K562 (cell line): ENCODE results near the gene FCRLA. TPM values are rescaled to one million over a fixed set of nuclear protein-coding genes. Genes with fewer than 3 reads are reported as not detected.
A peak's percentile ranks its signal among the peaks of the same experiment; 100 is the strongest.

Source experiments
- ARNT ChIP-seq, 2 experiments: fragments of 450-650 bp; IDR thresholded peaks; 2 replicates each; pipeline ENCODE4 v1.6.1; 2016; ENCODE audit warnings: mild to moderate bottlenecking in 1 of 2
- CAMTA2 ChIP-seq: fragments of 250-450 bp; sonication (Bioruptor Pico); conservative IDR thresholded peaks from 2 replicates; pipeline ENCODE4 v1.5.1; 2022
- CBFA2T3 ChIP-seq: fragments of 450-650 bp; IDR thresholded peaks from 2 replicates; pipeline ENCODE4 v1.6.1; 2017
- DIDO1 ChIP-seq: fragments of 450-650 bp; IDR thresholded peaks from 2 replicates; pipeline ENCODE4 v1.6.1; 2016; ENCODE audit warnings: low read depth, missing biosample characterization, missing genetic modification characterization
- ETV6 ChIP-seq, 3 experiments: fragments of 150-350 bp in 1 of 3; sonication (generic) in 1 of 3; formaldehyde crosslinking in 1 of 3; IDR thresholded peaks; 2 replicates each; pipeline versions ENCODE4 v1.6.1 to v1.8.0; 2014 to 2022; ENCODE audit warnings: borderline replicate concordance in 2 of 3, low read depth in 2 of 3, antibody characterized with exemption in 1 of 3, low read length in 1 of 3, mild to moderate bottlenecking in 1 of 3, missing genetic modification reagents in 1 of 3
- FOXP1 ChIP-seq: sonication (generic); formaldehyde crosslinking; IDR thresholded peaks from 2 replicates; pipeline ENCODE4 v1.8.0; 2022; ENCODE audit warnings: mild to moderate bottlenecking, missing genetic modification reagents
- GABPA ChIP-seq: fragments of 200-800 bp; sonication (Bioruptor generic); conservative IDR thresholded peaks from 2 replicates; pipeline ENCODE4 v1.6.1; 2016; ENCODE audit warnings: low read depth, missing genetic modification characterization, missing compliant biosample characterization
- HNRNPL ChIP-seq: fragments of 200-400 bp; formaldehyde crosslinking; IDR thresholded peaks from 2 replicates; pipeline ENCODE4 v1.6.1; 2017; ENCODE audit warnings: low read depth, mild to moderate bottlenecking, low read length
- HNRNPUL1 ChIP-seq: fragments of 200-400 bp; formaldehyde crosslinking; IDR thresholded peaks from 2 replicates; pipeline ENCODE4 v1.6.1; 2017; ENCODE audit warnings: low read length
- ILK ChIP-seq: fragments of 450-650 bp; IDR thresholded peaks from 2 replicates; pipeline ENCODE4 v1.6.1; 2016; ENCODE audit warnings: missing genetic modification characterization, low read depth, mild to moderate bottlenecking, missing compliant biosample characterization, moderate library complexity, borderline replicate concordance
- KAT2B ChIP-seq: IDR thresholded peaks from one replicate; pipeline ENCODE4 v1.6.1; 2012; ENCODE audit warnings: low read depth, mild to moderate bottlenecking, control low read depth, inconsistent platforms, low read length, moderate library complexity
- MAZ ChIP-seq, 2 experiments: fragments of 450-650 bp in 1 of 2; sonication (generic) in 1 of 2; formaldehyde crosslinking; IDR thresholded peaks in 1 of 2; conservative IDR thresholded peaks in 1 of 2; 2 replicates each; pipeline versions ENCODE4 v1.4.0 to v1.5.0; 2020; ENCODE audit warnings: mild to moderate bottlenecking in 1 of 2, missing genetic modification reagents in 1 of 2
- MTA1 ChIP-seq: fragments of 450-650 bp; IDR thresholded peaks from 2 replicates; pipeline ENCODE4 v1.6.1; 2017; ENCODE audit warnings: borderline replicate concordance
- NCOA6 ChIP-seq: fragments of 450-650 bp; IDR thresholded peaks from 2 replicates; pipeline ENCODE4 v1.6.1; 2017; ENCODE audit warnings: mild to moderate bottlenecking
- NFXL1 ChIP-seq: fragments of 450-650 bp; formaldehyde crosslinking; IDR thresholded peaks from 2 replicates; pipeline ENCODE4 v1.4.0; 2021; ENCODE audit warnings: mild to moderate bottlenecking
- POLR2B ChIP-seq: fragments of 450-650 bp; IDR thresholded peaks from 2 replicates; pipeline ENCODE4 v1.6.1; 2018; ENCODE audit warnings: low read depth; ENCODE audit not compliant: partially characterized antibody
- POLR3A ChIP-seq: IDR thresholded peaks from 2 replicates; pipeline ENCODE4 v1.6.1; 2011; ENCODE audit warnings: borderline replicate concordance, mild to moderate bottlenecking, moderate library complexity; ENCODE audit not compliant: insufficient read length, insufficient read depth; ENCODE audit errors: extremely low read depth
- SMAD4 ChIP-seq: fragments of 250-450 bp; sonication (Bioruptor Pico); conservative IDR thresholded peaks from 2 replicates; pipeline ENCODE4 v1.8.0; 2021; ENCODE audit warnings: inconsistent platforms, mild to moderate bottlenecking, moderate library complexity
- SMC3 ChIP-seq: conservative IDR thresholded peaks from 2 replicates; pipeline ENCODE4 v1.6.1; 2011; ENCODE audit warnings: low read depth, low read length, improper control_type of control experiment; ENCODE audit not compliant: insufficient read depth
- ZNF133 ChIP-seq: fragments of 250-450 bp; sonication (Bioruptor Pico); IDR thresholded peaks from 2 replicates; pipeline ENCODE4 v1.4.0; 2020; ENCODE audit warnings: mild to moderate bottlenecking
- ZNF174 ChIP-seq: fragments of 250-450 bp; sonication (Bioruptor Pico); IDR thresholded peaks from 2 replicates; pipeline ENCODE4 v1.4.0; 2020; ENCODE audit warnings: mild to moderate bottlenecking
- ZNF395 ChIP-seq: fragments of 200-800 bp; sonication (Bioruptor generic); IDR thresholded peaks from 2 replicates; pipeline ENCODE4 v1.6.1; 2017; ENCODE audit warnings: missing genetic modification characterization, missing compliant biosample characterization
- polyA plus RNA-seq, 8 experiments: library from polyadenylated mRNA; depleted of rRNA in 4 of 8; stranded (reverse) in 5 of 8; unstranded in 3 of 8; fragments of >200 nt; fragmentation: Nextera tagmentation in 2 of 8; fragmentation: Illumina TruSeq in 1 of 8; extraction: Ambion mirVana in 2 of 8; extraction: Trizol in 1 of 8; gene quantifications; 2 replicates each; pipeline versions ENCODE4 v1.2.1 to v1.2.3, GENCODE V29; 2011 to 2014; ENCODE audit warnings: inconsistent platforms in 1 of 8, missing spikeins in 1 of 8
- total RNA-seq, 7 experiments: library from RNA; depleted of rRNA in 6 of 7; stranded (reverse); fragments of >200 nt in 6 of 7; fragmentation: Illumina TruSeq in 2 of 7; extraction: Trizol in 2 of 7; gene quantifications; 2 replicates each; pipeline versions ENCODE4 v1.2.1 to v1.2.3, GENCODE V29; 2011 to 2021; ENCODE audit warnings: low replicate concordance in 1 of 7
- TF ChIP-seq, protein P1 (sequence below): sonication (generic); formaldehyde crosslinking; IDR thresholded peaks from 2 replicates; pipeline ENCODE4 v1.8.0; 2022; ENCODE audit warnings: mild to moderate bottlenecking, missing genetic modification reagents

Gene FCRLA
- total and polyA plus RNA-seq, 9 of the 15 experiments (the other 6 are each of a cell fraction or from before 2014, with no cell fraction given) = 0.09 to 0.84 (median 0.44) TPM

DNA sequence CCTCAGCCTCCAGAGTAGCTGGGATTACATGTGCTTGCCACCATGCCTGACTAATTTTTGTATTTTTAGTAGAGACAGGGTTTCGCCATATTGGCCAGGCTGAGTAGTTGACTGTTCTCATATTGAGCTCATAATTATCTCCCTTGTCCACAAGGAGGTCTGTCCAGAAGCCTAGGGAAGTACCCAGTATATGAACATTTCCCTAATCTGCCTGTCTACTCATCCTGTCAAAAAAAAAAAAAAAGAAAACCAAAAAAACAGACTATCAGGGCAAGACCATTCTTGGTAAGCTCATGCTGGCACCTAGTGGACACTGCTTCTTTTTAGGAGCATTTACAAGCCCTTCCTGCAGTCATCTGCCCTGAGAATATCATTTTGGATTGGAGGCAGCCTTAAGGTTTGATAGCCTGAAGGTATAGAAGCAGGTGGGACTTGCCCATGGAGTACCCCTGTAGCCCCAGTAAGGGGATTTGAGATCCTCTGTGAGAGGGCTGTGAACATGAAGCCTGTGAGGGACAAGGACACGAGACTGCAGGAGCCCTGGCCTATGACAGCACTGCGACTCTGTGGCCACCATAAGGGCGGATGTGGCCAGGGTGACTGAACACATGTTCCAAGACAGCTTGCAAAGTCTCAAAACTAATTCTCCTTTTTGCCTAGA, 31.7 kb downstream of the FCRLA start (continued):
- TF ChIP-seq ZNF395 (CRISPR knock-in tag) = peak; percentile 57; the same call in 1 of the 2 replicates
- no peak for TF ChIP-seq DIDO1 (tag)
- no peak for TF ChIP-seq FOXP1 (CRISPR knock-in tag)
- TF ChIP-seq SMAD4 = peak; percentile 55; the same call in 1 of the 2 replicates
- TF ChIP-seq NFXL1 (CRISPR knock-in tag) = no peak
- 0 out of 2 replicates have a peak, but pooled peaks have one; percentile 68 for TF ChIP-seq MTA1
- no peak for TF ChIP-seq ZNF174 (CRISPR knock-in tag)
- no peak for TF ChIP-seq CAMTA2
- no peak for TF ChIP-seq KAT2B
- no peak for TF ChIP-seq GABPA (tag)
- TF ChIP-seq MAZ (CRISPR knock-in tag; conservative IDR thresholded peaks at IDR 0.05 in 1 of 2, IDR thresholded peaks at IDR 0.05 in 1 of 2) = peak in 1 of 2 experiments; percentile 49; a peak in 1 of 4 replicates
- peak; percentile 69 for TF ChIP-seq CBFA2T3
- TF ChIP-seq, protein P1, sequence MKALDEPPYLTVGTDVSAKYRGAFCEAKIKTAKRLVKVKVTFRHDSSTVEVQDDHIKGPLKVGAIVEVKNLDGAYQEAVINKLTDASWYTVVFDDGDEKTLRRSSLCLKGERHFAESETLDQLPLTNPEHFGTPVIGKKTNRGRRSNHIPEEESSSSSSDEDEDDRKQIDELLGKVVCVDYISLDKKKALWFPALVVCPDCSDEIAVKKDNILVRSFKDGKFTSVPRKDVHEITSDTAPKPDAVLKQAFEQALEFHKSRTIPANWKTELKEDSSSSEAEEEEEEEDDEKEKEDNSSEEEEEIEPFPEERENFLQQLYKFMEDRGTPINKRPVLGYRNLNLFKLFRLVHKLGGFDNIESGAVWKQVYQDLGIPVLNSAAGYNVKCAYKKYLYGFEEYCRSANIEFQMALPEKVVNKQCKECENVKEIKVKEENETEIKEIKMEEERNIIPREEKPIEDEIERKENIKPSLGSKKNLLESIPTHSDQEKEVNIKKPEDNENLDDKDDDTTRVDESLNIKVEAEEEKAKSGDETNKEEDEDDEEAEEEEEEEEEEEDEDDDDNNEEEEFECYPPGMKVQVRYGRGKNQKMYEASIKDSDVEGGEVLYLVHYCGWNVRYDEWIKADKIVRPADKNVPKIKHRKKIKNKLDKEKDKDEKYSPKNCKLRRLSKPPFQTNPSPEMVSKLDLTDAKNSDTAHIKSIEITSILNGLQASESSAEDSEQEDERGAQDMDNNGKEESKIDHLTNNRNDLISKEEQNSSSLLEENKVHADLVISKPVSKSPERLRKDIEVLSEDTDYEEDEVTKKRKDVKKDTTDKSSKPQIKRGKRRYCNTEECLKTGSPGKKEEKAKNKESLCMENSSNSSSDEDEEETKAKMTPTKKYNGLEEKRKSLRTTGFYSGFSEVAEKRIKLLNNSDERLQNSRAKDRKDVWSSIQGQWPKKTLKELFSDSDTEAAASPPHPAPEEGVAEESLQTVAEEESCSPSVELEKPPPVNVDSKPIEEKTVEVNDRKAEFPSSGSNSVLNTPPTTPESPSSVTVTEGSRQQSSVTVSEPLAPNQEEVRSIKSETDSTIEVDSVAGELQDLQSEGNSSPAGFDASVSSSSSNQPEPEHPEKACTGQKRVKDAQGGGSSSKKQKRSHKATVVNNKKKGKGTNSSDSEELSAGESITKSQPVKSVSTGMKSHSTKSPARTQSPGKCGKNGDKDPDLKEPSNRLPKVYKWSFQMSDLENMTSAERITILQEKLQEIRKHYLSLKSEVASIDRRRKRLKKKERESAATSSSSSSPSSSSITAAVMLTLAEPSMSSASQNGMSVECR (CRISPR knock-in tag) = 0 out of 2 replicates have a peak, but pooled peaks have one; percentile 44
- no peak for TF ChIP-seq HNRNPL
- TF ChIP-seq NCOA6 = no peak
- TF ChIP-seq POLR3A = no peak
- no peak for TF ChIP-seq ZNF133 (CRISPR knock-in tag)
- TF ChIP-seq POLR2B = no peak
- TF ChIP-seq SMC3 = peak; percentile 81
- TF ChIP-seq ETV6 (IDR thresholded peaks at IDR 0.05; ENCODE audit: borderline replicate concordance in 1 of 2, low read depth in 2 of 2, low read length in 1 of 2) = no peak
- no peak for TF ChIP-seq ETV6 (CRISPR knock-in tag; IDR thresholded peaks at IDR 0.05; ENCODE audit: borderline replicate concordance)
- no peak for TF ChIP-seq HNRNPUL1
- TF ChIP-seq ARNT (IDR thresholded peaks at IDR 0.05) = peak; percentile 83 to 86
- no peak for TF ChIP-seq ILK
